SKM-1 treated with dmso at 0.1 percent for 144 hours (cell line): ENCODE measurements around the gene IFITM10.

ENCODE experiments used
- DNase-seq: peaks from one replicate; lab custom pipeline; 2025; ENCODE audit not compliant: unreplicated experiment; lab: John Stamatoyannopoulos, UW

The IFITM10 gene

DNA sequence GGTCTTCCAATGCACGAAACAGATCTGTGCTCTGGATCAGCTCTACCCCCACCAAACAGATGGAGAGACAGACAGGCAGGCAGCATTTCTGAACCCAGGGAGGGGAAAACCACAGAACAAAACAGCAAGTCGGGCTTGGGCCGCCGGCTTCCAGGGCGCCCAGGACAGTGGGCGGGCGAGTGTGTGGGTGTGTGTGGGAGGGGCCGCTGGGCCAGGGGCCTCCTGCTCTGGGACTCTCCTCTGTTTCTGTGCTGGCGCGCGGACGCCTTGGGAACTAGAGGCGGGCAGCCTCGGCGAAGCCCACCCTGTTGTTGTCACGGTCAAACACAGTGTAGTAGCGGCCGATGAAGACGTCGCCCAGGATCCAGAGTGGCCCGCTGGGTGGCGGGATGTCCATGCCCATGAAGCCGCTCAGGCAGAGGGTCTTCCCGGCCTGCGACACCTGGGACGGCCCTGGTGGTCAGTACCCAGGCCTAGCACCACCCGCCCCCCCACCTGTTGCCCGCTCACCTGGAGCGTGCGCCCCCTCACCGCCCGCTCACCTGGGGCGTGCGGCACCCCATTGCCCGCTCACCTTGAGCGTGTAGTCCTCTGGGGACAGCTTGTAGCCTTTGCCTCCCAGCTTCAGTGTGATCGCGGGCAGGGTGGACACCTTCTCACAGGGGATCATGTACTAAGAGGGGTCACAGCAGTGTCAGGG lies 3.0 kb upstream of the IFITM10 start:
- DNase-seq = no peak

DNA sequence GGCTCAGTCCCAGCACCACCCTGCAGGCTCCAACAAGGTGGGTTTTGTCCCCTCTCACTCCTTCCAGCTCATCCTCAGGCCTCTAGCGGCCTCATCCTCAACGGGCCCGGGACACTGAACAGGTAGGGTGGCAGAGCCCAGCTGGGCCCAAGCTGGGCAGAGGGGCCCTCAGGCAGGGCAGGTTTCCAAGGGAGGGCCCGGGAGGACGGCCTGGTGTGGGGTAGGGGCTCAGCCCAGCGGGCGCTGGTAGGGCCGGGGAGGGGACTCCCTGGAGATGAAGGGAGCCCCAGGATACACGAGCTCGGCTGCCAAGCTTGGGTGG lies 2.5 kb upstream of the IFITM10 start:
- DNase-seq = no peak

DNA sequence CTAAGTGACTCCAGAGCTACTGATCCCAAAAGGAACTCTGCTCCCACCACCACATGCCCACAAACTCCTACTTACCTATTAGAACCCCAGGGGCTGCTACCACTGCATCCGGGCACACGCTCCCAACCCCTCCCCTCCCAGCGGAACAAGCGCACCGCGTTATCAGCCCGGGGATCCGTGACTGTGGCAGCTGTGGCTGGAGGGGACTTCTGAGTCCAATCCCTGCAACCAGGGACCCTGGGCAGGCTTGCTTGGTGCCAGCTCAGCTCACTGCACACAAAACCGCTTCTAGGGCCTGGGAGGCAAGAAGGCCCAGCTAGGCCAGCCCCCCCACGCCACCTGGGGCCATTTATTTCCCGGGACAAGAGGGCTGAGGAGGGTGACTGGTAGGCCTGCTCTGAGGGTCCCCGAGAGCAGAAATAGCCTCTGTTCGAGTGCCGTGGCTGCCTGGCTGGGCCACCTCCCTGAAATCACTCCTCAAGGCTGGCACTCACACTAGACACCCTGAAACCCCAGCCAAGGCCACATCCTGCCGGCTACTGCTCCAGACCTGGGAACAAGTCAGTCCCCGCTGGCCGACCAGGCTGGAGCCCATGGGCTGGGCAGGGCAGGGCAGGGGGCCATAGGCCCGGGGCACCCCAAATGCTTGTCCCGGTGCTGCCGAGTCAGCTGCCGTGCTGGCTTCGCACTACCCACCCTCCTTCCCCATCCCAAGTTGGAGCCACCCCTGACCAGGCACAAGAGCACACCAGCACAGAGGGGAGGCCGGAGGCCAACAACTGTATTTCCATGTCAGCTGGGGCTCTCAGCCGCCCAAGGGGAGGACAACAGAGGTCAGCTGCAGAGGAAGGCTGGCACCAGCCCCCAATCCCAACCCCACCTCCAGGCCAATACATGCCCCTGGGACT lies 1.9 kb upstream of the IFITM10 start:
- DNase-seq = no peak

DNA sequence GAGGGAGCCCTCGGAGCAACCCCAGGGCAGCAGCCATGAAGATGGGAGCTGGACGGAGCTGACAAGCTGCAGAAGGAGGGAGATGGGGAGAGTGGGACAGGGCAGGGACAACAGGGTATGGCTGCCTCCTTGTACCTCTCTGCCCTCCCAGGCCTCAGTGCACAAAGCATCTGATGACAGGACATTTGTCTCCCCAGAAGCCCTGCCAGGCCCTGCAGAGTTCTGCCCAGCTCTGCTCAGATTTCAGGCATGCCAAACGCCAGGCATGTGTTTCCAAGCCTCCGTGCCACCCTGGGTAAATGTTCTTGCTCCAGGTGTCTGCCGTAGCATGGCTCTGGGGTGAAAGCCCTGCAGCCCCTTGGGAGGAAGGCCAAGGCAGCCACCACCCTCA lies 1.1 kb upstream of the IFITM10 start:
- DNase-seq = no peak

DNA sequence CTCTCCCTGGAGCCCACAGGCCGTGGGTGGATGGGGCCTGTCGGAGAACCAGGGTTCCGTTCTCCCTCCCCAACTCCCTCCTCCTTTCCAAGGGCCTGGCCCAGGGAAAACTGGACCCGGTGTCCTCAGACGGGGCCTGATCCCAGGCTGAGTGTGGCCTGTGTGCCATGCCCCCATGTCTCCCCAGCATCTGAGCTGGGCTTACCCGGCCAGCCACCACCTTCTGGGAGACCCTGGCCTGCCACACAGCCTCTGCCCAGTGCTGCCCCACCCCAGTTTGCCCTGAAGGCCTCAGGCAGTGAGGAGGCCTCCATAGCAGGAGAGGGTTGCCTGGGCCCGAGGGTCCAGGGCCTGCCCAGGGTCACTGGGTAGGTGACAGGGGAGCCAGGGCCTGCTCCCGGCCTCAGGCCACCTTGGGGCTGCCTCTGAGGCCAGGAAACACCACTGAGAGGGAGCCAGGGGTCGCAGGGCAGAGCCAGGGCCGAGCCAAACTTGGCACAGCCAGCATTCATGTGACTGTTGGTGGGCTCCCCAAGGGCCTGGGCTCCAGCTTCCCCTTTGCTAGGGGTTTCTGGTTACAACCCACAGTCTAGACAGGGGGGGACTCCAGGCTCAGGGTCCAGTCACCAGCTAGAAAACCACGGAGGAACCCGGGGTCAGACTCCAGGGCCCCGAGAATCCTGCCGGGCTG lies 590 bp upstream of the IFITM10 start:
- DNase-seq = no peak

DNA sequence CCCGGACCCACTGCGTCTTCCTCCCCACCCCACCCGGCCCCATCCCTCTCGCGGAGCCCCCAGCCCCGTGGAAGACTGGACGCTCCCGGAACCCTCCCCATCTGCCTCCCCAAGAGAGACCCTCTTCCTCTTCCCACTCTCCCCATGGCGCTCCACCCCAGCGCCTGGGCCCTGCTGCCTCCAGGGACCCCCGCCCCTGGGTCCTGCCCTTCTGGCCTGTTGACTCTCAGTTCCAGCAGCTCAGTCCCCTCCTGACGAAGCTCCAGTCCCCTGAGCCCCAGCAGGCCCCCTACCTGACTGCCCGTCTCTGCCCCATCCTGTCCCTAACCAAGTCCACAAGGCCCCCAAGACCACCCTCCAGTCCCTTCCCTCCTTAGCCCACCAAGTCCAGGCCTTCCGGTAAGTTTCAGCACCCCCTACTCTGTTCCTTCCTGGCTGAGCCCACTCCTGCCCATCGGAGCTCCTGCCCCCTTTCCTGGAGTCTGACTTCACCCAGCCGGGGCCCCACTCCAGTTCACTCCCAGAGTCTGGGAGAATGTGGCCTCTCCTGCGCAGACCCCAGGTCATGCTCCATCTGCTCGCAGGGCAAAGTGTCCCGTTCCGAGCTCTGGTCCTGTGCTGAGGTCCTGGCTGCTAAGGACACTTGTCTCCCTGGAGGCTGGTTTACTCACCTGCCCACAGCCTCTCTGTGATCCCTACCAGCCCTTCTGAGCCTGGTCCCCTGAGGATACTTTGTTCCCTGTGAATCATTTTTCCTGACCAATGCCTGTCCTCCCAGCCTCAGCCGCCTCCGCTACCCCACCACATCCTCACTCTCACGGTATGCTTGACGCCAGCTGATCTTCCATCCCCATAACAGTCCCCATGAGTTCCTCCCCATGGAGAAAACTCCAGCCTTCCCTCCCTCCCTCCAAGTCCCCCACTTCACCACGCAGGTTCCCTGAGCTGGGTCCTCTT lies 722 bp downstream of the IFITM10 start:
- DNase-seq = no peak

DNA sequence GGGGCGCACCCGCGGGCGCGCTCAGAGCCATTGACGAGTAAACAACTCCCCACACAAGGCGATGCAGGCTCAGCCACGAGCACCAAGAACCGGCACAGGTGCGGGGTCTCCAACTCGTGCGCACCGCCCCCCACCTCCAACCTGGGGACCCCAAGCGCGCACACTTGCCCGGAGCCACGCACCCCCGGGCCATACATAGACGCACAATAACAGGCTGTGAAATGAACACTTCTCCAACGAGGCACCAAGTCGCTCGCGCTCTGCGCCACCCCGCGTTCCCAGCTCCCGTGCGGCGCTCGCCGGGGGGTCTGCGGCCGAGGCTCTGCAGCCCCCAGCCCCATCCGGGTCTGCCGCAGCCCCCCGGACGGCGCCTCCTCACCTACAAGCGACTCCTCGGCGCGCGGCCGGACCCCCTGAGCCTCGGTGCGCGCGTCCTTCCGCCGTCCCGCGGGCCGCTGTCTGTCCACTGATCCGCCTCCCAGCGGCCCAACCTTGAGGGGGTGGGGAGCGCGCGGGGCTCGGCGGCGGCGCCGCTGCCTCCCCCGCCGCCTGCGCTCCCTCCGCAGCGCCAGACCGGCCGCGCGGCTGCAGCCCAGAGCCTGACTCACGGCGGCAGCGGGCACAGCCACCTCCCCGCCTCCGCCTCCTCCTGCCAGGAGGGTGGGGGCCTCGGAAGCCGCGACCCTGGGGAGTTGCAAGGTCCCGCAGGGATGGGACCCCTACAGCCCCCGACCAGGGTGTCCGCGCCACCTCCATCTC lies 1.6 kb downstream of the IFITM10 start:
- DNase-seq = no peak

DNA sequence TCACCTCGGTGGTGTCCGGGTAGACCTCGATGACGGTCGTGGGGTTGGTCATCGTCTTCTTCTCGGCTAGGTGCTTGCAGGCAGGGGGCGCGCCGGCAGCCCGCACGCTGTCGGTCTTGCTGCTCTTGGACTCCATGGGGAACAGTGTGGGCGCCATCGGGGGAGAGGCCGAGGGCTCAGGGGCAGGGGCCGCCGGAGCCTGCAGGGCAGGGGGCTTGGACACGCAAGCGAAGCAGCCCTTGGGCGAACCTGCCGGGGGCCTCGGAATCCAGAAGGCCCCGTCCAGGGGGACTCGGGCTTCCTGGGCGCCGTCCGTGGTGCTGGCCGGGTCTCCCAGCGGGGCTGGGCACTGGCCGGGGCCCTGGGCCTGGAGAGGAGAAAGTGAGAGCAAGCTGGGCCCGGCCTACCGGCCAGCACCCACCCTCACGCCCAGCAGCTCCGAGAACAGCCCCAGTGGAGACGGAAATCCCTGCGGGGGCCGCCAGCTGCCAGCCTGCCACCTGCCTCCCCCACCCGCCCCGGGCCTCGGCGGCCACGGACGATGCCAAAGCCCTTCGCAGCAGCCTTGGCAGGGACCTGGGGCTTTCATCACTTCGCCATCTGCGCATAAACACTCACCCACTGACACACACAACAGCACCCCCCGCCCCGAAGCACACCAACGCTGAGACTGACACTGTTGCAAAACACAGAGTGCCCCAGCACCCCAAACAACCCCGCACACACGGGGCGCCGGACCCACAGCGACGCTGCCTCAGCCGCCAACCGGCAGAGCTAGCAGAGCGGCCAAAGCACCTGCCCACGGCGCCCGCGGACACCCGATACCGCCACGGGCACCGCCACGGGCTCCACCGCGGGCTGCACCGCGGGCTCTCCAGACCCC lies 2.4 kb downstream of the IFITM10 start:
- DNase-seq = no peak

DNA sequence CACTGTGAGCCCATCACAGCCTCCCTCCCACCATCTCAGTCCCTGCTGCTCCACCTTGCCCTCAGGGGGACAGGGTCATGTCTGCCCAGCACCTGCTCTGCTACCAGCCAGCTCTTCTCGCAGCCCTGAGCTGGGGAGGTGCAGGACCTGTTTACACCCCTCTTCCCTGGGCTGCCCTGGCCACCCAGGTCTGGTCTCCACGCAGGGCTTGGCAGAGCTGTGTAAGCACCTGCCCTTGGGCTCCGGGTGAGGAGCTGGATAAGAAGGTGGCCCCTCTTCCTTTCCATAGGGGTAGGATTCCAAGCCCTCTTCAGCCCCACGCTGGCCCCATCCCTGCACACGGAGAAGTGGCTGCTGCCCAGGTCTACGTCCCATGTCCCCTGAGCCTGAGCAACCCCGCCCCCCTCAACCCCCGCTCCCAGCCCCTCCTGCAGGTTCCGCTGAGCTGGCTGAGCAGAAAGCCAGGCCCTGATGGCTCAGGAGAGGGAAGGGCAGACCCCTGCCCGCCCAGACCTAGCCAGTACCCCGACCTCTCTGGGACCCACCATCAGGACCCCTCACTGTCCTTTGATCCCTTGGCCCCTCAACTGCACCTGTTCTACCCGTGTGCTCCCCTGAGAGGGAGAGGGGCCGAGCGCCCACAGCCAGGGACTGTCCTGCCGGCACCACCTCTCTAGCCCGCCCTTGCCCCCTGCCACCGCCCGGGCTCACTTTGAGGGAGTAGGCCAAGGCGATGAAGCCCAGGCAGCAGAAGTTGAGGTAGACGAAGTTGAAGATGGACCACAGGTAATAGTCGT lies 3.2 kb downstream of the IFITM10 start:
- no peak for DNase-seq

DNA sequence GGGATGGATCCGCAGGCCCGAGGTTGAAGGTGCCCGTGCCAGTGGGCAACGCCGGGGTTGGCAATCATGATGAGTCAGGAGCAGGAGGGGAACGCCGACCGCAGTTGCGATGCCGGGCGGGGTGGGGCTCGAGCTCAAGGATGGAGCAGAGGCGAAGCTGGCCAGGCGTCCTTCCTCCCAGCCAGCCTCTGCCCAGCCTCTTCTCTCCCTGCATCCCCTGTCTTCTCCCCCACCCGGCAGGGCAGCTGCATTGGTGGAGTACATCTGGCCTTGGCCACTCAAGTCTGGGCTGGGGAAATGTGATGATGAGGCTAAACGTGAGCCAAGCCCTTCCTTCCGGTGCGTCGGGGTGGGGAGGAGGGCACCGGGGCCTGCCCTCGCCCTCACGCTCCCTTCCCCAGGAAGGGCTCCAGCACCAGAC lies 3.9 kb downstream of the IFITM10 start:
- DNase-seq = no peak

DNA sequence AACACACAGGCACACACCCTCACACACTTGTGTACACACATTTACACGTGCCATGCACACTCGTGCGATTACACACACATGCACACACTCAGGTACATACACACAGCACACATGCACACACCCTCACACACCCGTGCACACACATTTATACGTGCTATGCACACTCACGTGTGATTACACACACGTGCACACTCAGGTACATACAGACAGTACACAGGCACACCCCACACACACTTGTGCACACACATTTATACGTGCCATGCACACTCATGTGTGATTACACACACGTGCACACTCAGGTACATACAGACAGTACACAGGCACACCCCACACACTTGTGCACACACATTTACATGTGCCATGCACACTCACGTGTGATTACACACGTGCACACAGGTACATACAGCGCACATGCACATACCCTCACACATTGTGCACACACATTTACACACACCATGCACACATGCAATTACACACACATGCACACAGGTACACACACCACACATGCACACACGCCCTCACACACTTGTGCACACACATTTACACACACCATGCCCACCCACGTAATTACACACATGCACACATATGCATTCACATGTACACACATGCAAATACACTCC lies 4.6 kb downstream of the IFITM10 start:
- no peak for DNase-seq

DNA sequence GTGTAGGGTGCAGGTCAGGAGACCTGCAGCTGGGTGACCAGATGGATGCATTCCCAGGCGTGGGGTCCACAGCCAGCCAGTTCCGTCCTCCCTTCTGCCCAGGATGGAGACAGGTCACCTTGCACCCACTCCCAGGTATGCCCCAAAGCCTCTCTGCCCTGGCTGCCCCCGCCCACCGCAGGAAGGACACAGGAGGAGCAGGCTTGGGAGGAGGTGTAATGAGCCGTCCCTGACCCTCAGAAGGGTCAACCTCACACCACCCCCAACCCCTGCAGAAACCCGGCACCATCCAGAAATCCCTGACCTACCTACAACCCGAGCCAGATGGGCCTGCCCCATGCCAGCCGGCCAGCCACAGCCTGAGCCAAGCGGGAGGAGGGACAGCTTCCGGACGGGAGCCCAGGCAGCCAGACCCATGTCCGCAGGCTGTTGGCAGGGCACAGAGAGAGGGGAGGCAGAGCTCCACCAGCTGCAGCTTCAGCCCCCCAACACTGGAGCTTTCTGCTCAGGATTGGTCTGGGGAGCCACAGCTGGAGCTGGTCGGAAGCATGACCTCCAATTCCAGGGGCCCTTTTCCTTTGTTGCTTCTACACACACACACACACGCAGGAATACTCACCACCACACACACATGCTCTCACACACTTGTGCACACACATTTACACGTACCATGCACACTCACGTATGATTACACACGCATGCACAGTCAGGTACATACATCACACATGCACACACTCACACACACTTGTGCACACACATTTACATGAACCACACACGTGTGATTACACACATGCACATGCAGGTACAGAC lies 5.3 kb downstream of the IFITM10 start:
- no peak for DNase-seq

DNA sequence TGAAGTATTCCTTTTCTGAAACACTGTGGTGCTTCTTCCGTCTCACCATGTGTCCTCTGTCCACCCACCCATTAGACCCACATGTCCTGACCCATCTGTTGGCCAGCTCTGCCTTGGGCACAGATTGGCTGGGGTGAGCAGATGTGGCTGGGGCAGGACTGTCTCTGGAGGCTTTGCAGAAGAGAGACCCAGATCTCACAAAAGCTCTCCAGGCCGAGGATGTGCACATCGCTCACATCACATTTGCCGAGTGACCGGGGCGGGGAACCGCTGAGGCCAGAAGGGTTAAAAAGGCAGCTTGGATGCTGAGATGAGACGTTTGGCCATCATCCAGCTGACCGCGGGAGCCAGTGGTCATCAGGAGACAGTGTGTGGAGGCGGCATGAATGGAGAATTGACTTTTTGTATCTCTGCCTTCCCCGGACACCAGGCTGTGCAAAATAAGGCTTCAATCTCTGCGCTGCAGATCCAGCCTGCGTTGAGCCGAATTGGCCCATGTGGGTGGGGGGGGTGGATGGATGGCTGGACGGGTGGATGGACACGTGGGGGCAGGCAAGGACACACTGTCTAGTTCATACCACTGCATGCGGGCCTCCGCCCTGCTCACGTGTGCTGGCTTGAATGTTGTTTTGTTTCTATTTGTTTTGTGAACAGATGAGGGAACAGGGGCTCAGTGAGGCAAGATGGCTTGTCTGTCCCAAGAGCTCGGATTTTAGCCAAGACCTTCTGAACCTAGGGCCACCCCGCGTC lies 6.1 kb downstream of the IFITM10 start:
- no peak for DNase-seq

DNA sequence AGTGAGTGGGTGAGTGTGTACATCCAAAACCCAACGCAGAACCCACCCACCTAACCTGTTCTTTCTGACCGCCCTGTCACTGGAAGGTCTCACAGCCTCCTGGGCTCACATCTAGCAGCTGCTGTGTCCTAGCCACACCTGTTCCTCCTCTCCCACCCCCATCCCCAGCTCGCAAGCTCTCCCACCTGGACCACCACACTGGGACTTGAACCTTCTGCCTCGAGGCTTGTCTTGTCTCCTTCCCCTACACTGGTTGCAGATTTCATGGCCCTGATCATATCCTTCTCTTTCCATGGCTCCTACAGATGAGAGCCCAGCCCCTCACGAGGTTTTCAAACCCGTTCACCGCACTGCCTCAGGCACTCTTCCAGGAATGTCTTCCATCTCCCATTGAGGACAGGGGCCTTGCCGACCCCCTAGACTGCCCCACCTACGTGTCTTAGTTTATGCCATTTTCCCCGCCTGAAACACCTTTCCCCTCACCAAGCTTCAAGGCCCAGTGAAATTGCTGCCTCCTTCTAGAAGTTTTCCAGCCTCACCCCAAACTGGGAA lies 6.7 kb downstream of the IFITM10 start:
- no peak for DNase-seq

DNA sequence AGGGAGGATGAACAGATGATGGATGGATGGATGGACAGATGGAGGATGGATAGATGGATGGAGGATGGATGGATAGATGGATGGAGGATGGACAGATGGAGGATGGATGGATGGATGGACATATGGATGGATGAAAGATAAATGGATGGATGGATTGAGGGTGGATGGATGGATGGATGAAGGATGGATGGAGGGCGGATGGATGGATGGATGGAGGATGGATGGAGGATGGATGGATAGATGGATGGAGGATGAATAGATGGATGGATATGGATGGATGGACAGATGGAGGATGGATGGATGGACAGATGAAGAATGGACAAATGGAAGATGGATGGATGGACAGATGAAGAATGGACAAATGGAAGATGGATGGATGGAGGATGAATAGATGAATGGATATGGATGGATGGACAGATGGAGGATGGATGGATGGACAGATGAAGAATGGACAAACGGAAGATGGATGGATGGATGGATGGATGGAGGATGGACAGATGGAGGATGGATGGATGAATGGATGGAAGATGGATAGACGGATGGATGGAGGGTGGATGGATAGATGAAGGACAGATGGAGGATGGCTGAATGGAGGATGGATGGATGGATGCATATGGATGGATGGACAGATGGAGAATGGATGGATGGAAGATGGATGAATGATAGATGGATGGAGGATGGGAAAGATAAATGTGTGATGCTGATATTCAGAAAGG lies 7.4 kb downstream of the IFITM10 start:
- DNase-seq = no peak
